Measurements from ENCODE around the gene RABGEF1.
"Not testable (repeated sequence)": the region's sequence is repeated elsewhere in the genome, so short reads cannot be mapped to it uniquely, and the experiment has no call there.

RABGEF1 gene

GRCh38 chr7:66735850-66736249 lies 4.7 kb upstream of the RABGEF1 start:
- DNase-seq, result no peak

GRCh38 chr7:66736892-66737291 lies 3.6 kb upstream of the RABGEF1 start:
- DNase-seq, result no peak

GRCh38 chr7:66737667-66738066 lies 2.9 kb upstream of the RABGEF1 start:
- no peak for DNase-seq

GRCh38 chr7:66739477-66739876 lies 1.1 kb upstream of the RABGEF1 start:
- DNase-seq, result no peak

- no peak for DNase-seq
Observed at GRCh38 chr7:66739953-66740301, 606 bp upstream of the RABGEF1 start.

GRCh38 chr7:66740980-66741709 lies 612 bp downstream of the RABGEF1 start:
- DNase-seq, result peak; percentile 38

GRCh38 chr7:66741710-66742049 lies 1.1 kb downstream of the RABGEF1 start:
- no peak for DNase-seq

- not testable (repeated sequence) for DNase-seq
Observed at GRCh38 chr7:66742298-66742697, 1.8 kb downstream of the RABGEF1 start.

GRCh38 chr7:66743920-66744319 lies 3.4 kb downstream of the RABGEF1 start:
- DNase-seq, result no peak

GRCh38 chr7:66747385-66747784 lies 6.9 kb downstream of the RABGEF1 start:
- DNase-seq, result no peak

- no peak for DNase-seq
Observed at GRCh38 chr7:66747881-66748511, 7.5 kb downstream of the RABGEF1 start.

- DNase-seq, result no peak
Observed at GRCh38 chr7:66748791-66749190, 8.3 kb downstream of the RABGEF1 start.

GRCh38 chr7:66751945-66752344 lies 11.4 kb downstream of the RABGEF1 start:
- DNase-seq, result no peak

- no peak for DNase-seq
Observed at GRCh38 chr7:66754541-66754940, 14.0 kb downstream of the RABGEF1 start.

GRCh38 chr7:66755059-66755458 lies 14.5 kb downstream of the RABGEF1 start:
- not testable (repeated sequence) for DNase-seq

- not testable (repeated sequence) for DNase-seq
Observed at GRCh38 chr7:66756227-66756626, 15.7 kb downstream of the RABGEF1 start.

GRCh38 chr7:66756889-66757288 lies 16.4 kb downstream of the RABGEF1 start:
- DNase-seq, result no peak

GRCh38 chr7:66757939-66758338 lies 17.4 kb downstream of the RABGEF1 start:
- no peak for DNase-seq

- DNase-seq, result no peak
Observed at GRCh38 chr7:66758950-66759628, 18.6 kb downstream of the RABGEF1 start.

GRCh38 chr7:66763183-66763582 lies 22.6 kb downstream of the RABGEF1 start:
- not testable (repeated sequence) for DNase-seq

GRCh38 chr7:66763633-66764355 lies 23.3 kb downstream of the RABGEF1 start:
- not testable (repeated sequence) for DNase-seq

- not testable (repeated sequence) for DNase-seq
Observed at GRCh38 chr7:66764905-66765304, 24.4 kb downstream of the RABGEF1 start.

- DNase-seq, result not testable (repeated sequence)
Observed at GRCh38 chr7:66765322-66766025, 24.9 kb downstream of the RABGEF1 start.

Data from activated naive CD4-positive, alpha-beta T cell treated with anti-CD3 and anti-CD28 coated beads, Interleukin-2, amount 50 U/mL, for 16 hours (primary cell).